ENCODE data around the gene UBE2E2. TPM values are rescaled to one million over a fixed set of nuclear protein-coding genes. Genes with fewer than 3 reads are reported as not detected.

The UBE2E2 gene
- total RNA-seq, 2 donors from 2014 or later = 1.2 to 7.6 TPM

- Histone ChIP-seq H3K27me3 (no peaks in the 10 kb centered on the region), H3K4me3 (no peak overlapping the region), H3K9me3 (no peaks in the 10 kb centered on the region), H3K36me3 (no peaks in the 10 kb centered on the region), H3K4me1 (no peaks in the 10 kb centered on the region), H3K27ac (no peak overlapping the region), H3K9ac (ENCODE audit: low read depth in 2 of 2, low read length in 2 of 2) (no peak overlapping the region)
- DNase-seq = no peak
- intact Hi-C loops (cut with DNase I) = no loop called here
- TF ChIP-seq CTCF (IDR thresholded peaks at IDR 0.05) = no peak
Measured at GRCh38 chr3:23455084-23455483, 252.0 kb downstream of the UBE2E2 start.

- no peaks in the 10 kb centered on the region for H3K4me1 ChIP-seq
- no peaks in the 10 kb centered on the region for H3K27me3 ChIP-seq
- no peak overlapping the region for H3K9ac ChIP-seq (ENCODE audit: low read depth in 2 of 2, low read length in 2 of 2)
- no peak for TF ChIP-seq CTCF (IDR thresholded peaks at IDR 0.05)
- no peak for DNase-seq
- no peaks in the 10 kb centered on the region for H3K9me3 ChIP-seq
- H3K4me3 ChIP-seq = no peak overlapping the region
- intact Hi-C loops (cut with DNase I) = no loop called here
- H3K27ac ChIP-seq = no peak overlapping the region
- no peaks in the 10 kb centered on the region for H3K36me3 ChIP-seq
Measured at GRCh38 chr3:23455775-23456174, 252.6 kb downstream of the UBE2E2 start.

GRCh38 chr3:23457697-23458096, 254.6 kb downstream of the UBE2E2 start:
- H3K9me3 ChIP-seq = no peaks in the 10 kb centered on the region
- H3K36me3 ChIP-seq = no peaks in the 10 kb centered on the region
- no peak overlapping the region for H3K27ac ChIP-seq
- no peak overlapping the region for H3K9ac ChIP-seq (ENCODE audit: low read depth in 2 of 2, low read length in 2 of 2)
- H3K27me3 ChIP-seq = no peaks in the 10 kb centered on the region
- no peak for TF ChIP-seq CTCF (IDR thresholded peaks at IDR 0.05)
- intact Hi-C loops (cut with DNase I) = no loop called here
- no peak for DNase-seq
- no peaks in the 10 kb centered on the region for H3K4me1 ChIP-seq
- H3K4me3 ChIP-seq = no peak overlapping the region

GRCh38 chr3:23459465-23459864, 256.3 kb downstream of the UBE2E2 start:
- no peaks in the 10 kb centered on the region for H3K9me3 ChIP-seq
- TF ChIP-seq CTCF (IDR thresholded peaks at IDR 0.05) = no peak
- DNase-seq = no peak

GRCh38 chr3:23459889-23460546, 256.9 kb downstream of the UBE2E2 start:
- DNase-seq = no peak
- no peak overlapping the region for H3K27ac ChIP-seq
- intact Hi-C loops (cut with DNase I) = no loop called here

More at GRCh38 chr3:23459465-23459864, 256.3 kb downstream of the UBE2E2 start:
- H3K36me3 ChIP-seq = no peaks in the 10 kb centered on the region
- H3K4me1 ChIP-seq = no peaks in the 10 kb centered on the region
- no peak overlapping the region for H3K4me3 ChIP-seq
- H3K9ac ChIP-seq (ENCODE audit: low read depth in 2 of 2, low read length in 2 of 2) = no peak overlapping the region
- intact Hi-C loops (cut with DNase I) = no loop called here
- no peak overlapping the region for H3K27ac ChIP-seq
- no peaks in the 10 kb centered on the region for H3K27me3 ChIP-seq

More at GRCh38 chr3:23459889-23460546, 256.9 kb downstream of the UBE2E2 start:
- Histone ChIP-seq H3K9ac (ENCODE audit: low read depth in 2 of 2, low read length in 2 of 2) (no peak overlapping the region), H3K36me3 (no peaks in the 10 kb centered on the region), H3K4me3 (no peak overlapping the region), H3K27me3 (no peaks in the 10 kb centered on the region), H3K4me1 (no peaks in the 10 kb centered on the region), H3K9me3 (no peaks in the 10 kb centered on the region)
- no peak for TF ChIP-seq CTCF (IDR thresholded peaks at IDR 0.05)
